HG02938 (cell line): Measurements from ENCODE around the gene CDK2.
"Not testable (repeated sequence)": the region's sequence is repeated elsewhere in the genome, so short reads cannot be mapped to it uniquely, and the experiment has no call there.

ENCODE experiments used
- ATAC-seq: cut with Tn5 transposase; IDR thresholded peaks from one replicate; pipeline ENCODE4 v1.9.1; 2021; ENCODE audit warnings: mild to moderate bottlenecking, moderate library complexity; ENCODE audit not compliant: unreplicated experiment

Gene CDK2

GRCh38 chr12:55978393-55978792, 11.8 kb downstream of the CDK2 start:
- ATAC-seq: no peak

- no peak for ATAC-seq
These were observed 12.4 kb downstream of the CDK2 start for GRCh38 chr12:55979069-55979468.

- not testable (repeated sequence) for ATAC-seq
These were observed 15.3 kb downstream of the CDK2 start for GRCh38 chr12:55981882-55982281.

- peak; percentile 79 for ATAC-seq
These were observed 15.8 kb downstream of the CDK2 start for GRCh38 chr12:55982319-55982936.

GRCh38 chr12:55983232-55983842, 16.7 kb downstream of the CDK2 start:
- ATAC-seq: no peak

GRCh38 chr12:55984861-55985260, 18.2 kb downstream of the CDK2 start:
- ATAC-seq: no peak

GRCh38 chr12:55985341-55985740, 18.7 kb downstream of the CDK2 start:
- no peak for ATAC-seq

- not testable (repeated sequence) for ATAC-seq
These were observed 19.3 kb downstream of the CDK2 start for GRCh38 chr12:55985976-55986375.

- ATAC-seq: no peak
These were observed 24.5 kb downstream of the CDK2 start for GRCh38 chr12:55991110-55991509.

- no peak for ATAC-seq
These were observed 26.7 kb downstream of the CDK2 start for GRCh38 chr12:55993230-55993853.

- ATAC-seq: no peak
These were observed 28.7 kb downstream of the CDK2 start for GRCh38 chr12:55995366-55995765.

- no peak for ATAC-seq
These were observed 29.6 kb downstream of the CDK2 start for GRCh38 chr12:55996201-55996714.

GRCh38 chr12:55996715-55997534, 30.3 kb downstream of the CDK2 start, which contains the start of gene SUOX:
SUOX (plus strand) TSS chr12:55997276; CDS start chr12:56002222, 4,946 bp downstream.
- ATAC-seq: peak; percentile 95

- ATAC-seq: no peak
These were observed 30.9 kb downstream of the CDK2 start for GRCh38 chr12:55997535-55997859.

- ATAC-seq: not testable (repeated sequence)
These were observed 32.9 kb downstream of the CDK2 start for GRCh38 chr12:55999522-55999921.

- ATAC-seq: not testable (repeated sequence)
These were observed 33.4 kb downstream of the CDK2 start for GRCh38 chr12:55999999-56000540.

GRCh38 chr12:56001487-56002100, 35.0 kb downstream of the CDK2 start:
- no peak for ATAC-seq

- ATAC-seq: not testable (repeated sequence)
These were observed 36.7 kb downstream of the CDK2 start for GRCh38 chr12:56003376-56003775.

GRCh38 chr12:56004211-56004610, 37.6 kb downstream of the CDK2 start:
- no peak for ATAC-seq
